Measurements from ENCODE around the gene DIS3L2.

DNA sequence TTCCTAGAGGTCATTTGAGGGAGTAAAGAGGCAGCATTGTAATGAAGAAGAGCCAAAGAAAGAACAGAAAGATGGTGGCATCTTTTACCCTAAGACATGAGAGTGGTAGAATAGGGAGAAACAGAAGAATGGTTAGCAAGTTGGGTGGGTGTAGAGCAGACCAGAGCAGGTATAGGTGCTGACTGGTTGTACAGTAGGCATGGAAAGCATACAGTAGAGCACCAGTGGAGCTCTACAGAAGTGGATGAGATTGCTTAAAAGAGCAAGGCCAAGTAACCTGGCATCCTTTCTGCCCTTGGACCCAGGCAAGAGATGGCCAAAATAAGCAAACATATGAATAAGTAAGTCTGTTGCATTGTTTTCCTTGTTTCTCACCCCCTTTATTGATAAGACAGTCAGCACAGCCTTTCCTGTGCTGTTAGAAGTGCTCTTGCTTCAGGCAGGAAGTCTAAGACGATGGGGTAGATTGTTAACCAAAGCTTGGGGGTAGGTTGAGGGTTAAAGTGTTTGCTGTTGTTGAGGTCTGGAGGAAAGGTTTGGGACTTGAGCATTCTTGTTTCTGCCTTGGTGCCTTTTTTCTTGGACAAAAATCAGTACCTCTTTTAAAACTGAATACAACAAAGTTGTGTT, 76.9 kb downstream of the DIS3L2 start:
- no peak for TF ChIP-seq EZH2 (IDR thresholded peaks at IDR 0.05; ENCODE audit: low read depth)
- TF ChIP-seq, protein P1, sequence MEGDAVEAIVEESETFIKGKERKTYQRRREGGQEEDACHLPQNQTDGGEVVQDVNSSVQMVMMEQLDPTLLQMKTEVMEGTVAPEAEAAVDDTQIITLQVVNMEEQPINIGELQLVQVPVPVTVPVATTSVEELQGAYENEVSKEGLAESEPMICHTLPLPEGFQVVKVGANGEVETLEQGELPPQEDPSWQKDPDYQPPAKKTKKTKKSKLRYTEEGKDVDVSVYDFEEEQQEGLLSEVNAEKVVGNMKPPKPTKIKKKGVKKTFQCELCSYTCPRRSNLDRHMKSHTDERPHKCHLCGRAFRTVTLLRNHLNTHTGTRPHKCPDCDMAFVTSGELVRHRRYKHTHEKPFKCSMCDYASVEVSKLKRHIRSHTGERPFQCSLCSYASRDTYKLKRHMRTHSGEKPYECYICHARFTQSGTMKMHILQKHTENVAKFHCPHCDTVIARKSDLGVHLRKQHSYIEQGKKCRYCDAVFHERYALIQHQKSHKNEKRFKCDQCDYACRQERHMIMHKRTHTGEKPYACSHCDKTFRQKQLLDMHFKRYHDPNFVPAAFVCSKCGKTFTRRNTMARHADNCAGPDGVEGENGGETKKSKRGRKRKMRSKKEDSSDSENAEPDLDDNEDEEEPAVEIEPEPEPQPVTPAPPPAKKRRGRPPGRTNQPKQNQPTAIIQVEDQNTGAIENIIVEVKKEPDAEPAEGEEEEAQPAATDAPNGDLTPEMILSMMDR (conservative IDR thresholded peaks at IDR 0.05), result no peak
